ENCODE measurements around the gene CDK7.

The CDK7 gene

GRCh38 chr5:69288069-69288468 lies 53.4 kb downstream of the CDK7 start:
- TF ChIP-seq, protein P1, sequence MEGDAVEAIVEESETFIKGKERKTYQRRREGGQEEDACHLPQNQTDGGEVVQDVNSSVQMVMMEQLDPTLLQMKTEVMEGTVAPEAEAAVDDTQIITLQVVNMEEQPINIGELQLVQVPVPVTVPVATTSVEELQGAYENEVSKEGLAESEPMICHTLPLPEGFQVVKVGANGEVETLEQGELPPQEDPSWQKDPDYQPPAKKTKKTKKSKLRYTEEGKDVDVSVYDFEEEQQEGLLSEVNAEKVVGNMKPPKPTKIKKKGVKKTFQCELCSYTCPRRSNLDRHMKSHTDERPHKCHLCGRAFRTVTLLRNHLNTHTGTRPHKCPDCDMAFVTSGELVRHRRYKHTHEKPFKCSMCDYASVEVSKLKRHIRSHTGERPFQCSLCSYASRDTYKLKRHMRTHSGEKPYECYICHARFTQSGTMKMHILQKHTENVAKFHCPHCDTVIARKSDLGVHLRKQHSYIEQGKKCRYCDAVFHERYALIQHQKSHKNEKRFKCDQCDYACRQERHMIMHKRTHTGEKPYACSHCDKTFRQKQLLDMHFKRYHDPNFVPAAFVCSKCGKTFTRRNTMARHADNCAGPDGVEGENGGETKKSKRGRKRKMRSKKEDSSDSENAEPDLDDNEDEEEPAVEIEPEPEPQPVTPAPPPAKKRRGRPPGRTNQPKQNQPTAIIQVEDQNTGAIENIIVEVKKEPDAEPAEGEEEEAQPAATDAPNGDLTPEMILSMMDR (IDR thresholded peaks at IDR 0.05; ENCODE audit: unreplicated experiment in 3 of 3), result no peak
- no peaks in the 10 kb centered on the region for H3K27me3 Mint-ChIP-seq (ENCODE audit: low read depth)
- peaks cover 5% of the 10 kb centered on the region for H3K36me3 Mint-ChIP-seq (ENCODE audit: low read depth)
- H3K4me3 Mint-ChIP-seq, result no peak overlapping the region
- no peak overlapping the region for H3K27ac Mint-ChIP-seq
- peaks cover 4% of the 10 kb centered on the region for H3K4me1 Mint-ChIP-seq
- no peaks in the 10 kb centered on the region for H3K9me3 Mint-ChIP-seq

DNA sequence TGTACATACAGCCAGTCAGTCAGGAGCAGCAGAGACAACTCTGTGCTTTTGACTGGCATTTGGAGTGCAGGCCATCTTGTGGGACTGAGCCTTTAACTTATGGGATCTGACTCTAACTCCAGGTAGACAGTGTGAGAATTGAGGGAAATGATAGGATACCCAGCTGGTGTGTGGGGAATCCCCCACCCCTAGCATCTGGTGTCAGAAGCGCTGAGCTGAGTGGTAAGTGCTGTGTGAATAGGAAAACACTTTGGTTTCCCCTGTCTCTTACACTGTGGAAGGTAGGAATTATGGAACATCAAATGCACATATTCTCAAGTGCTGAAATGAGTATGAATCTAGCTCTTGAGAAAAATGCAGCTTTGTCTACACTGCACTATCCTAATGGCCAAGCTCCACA lies 54.0 kb downstream of the CDK7 start:
- Mint-ChIP-seq H3K27ac (no peak overlapping the region), H3K9me3 (no peaks in the 10 kb centered on the region), H3K4me1 (peaks cover 4% of the 10 kb centered on the region), H3K4me3 (no peak overlapping the region), H3K36me3 (ENCODE audit: low read depth) (peaks cover 5% of the 10 kb centered on the region), H3K27me3 (ENCODE audit: low read depth) (no peaks in the 10 kb centered on the region)
- TF ChIP-seq, protein P1 (IDR thresholded peaks at IDR 0.05; ENCODE audit: unreplicated experiment in 3 of 3), result no peak

- no peaks in the 10 kb centered on the region for H3K36me3 Mint-ChIP-seq (ENCODE audit: low read depth)
- TF ChIP-seq, protein P1 (IDR thresholded peaks at IDR 0.05; ENCODE audit: unreplicated experiment in 3 of 3), result no peak
- no peak overlapping the region for H3K27ac Mint-ChIP-seq
- H3K4me3 Mint-ChIP-seq, result no peak overlapping the region
- H3K27me3 Mint-ChIP-seq (ENCODE audit: low read depth), result no peaks in the 10 kb centered on the region
- H3K4me1 Mint-ChIP-seq, result no peaks in the 10 kb centered on the region
- H3K9me3 Mint-ChIP-seq, result no peaks in the 10 kb centered on the region
These were observed 57.6 kb downstream of the CDK7 start for GRCh38 chr5:69292306-69292705.

- no peaks in the 10 kb centered on the region for H3K36me3 Mint-ChIP-seq (ENCODE audit: low read depth)
- H3K4me3 Mint-ChIP-seq, result no peak overlapping the region
- H3K27ac Mint-ChIP-seq, result no peak overlapping the region
- no peaks in the 10 kb centered on the region for H3K27me3 Mint-ChIP-seq (ENCODE audit: low read depth)
- H3K9me3 Mint-ChIP-seq, result no peaks in the 10 kb centered on the region
- TF ChIP-seq, protein P1 (IDR thresholded peaks at IDR 0.05; ENCODE audit: unreplicated experiment in 3 of 3), result no peak
- no peaks in the 10 kb centered on the region for H3K4me1 Mint-ChIP-seq
These were observed 59.2 kb downstream of the CDK7 start for GRCh38 chr5:69293882-69294281.

- H3K36me3 Mint-ChIP-seq (ENCODE audit: low read depth), result no peaks in the 10 kb centered on the region
- no peak overlapping the region for H3K27ac Mint-ChIP-seq
- no peaks in the 10 kb centered on the region for H3K4me1 Mint-ChIP-seq
- H3K4me3 Mint-ChIP-seq, result no peak overlapping the region
- no peaks in the 10 kb centered on the region for H3K9me3 Mint-ChIP-seq
- no peaks in the 10 kb centered on the region for H3K27me3 Mint-ChIP-seq (ENCODE audit: low read depth)
- TF ChIP-seq, protein P1 (IDR thresholded peaks at IDR 0.05; ENCODE audit: unreplicated experiment in 3 of 3), result no peak
These were observed 60.5 kb downstream of the CDK7 start for GRCh38 chr5:69295088-69295754.

DNA sequence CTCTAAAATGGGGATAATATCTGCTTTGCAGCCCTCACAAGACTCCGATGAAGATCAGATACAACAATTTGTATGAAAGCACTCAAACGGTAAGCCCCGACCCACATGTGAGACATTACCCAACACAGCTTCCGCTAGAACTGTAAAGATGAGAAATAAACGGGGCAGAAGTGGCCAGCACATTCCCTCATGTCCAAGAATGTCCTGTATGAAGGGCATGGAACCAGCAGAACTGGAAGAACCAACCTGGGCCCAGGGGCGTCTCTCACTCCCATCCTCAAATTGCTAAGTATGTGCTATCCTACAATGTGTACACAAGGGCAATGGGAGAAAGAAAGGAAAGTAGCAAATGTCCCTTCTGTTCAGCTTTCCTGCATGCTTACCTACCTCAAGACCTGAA lies 64.9 kb downstream of the CDK7 start:
- H3K9me3 Mint-ChIP-seq, result no peaks in the 10 kb centered on the region
- no peak overlapping the region for H3K4me3 Mint-ChIP-seq
- H3K27me3 Mint-ChIP-seq (ENCODE audit: low read depth), result no peaks in the 10 kb centered on the region
- no peaks in the 10 kb centered on the region for H3K4me1 Mint-ChIP-seq
- TF ChIP-seq, protein P1 (IDR thresholded peaks at IDR 0.05; ENCODE audit: unreplicated experiment in 3 of 3), result no peak
- H3K36me3 Mint-ChIP-seq (ENCODE audit: low read depth), result peaks cover 1% of the 10 kb centered on the region
- H3K27ac Mint-ChIP-seq, result no peak overlapping the region

Data from nephron (organoid).